Measurements from ENCODE around the gene FIG4. TPM values are rescaled to one million over a fixed set of nuclear protein-coding genes. Genes with fewer than 3 reads are reported as not detected.

FIG4 gene
- total RNA-seq, 6 experiments from 2014 or later: 4.0 to 7.7 (median 6.4) TPM

- no peak for TF ChIP-seq CTCF (IDR thresholded peaks at IDR 0.05)
- DNase-seq: no peak
- H3K27ac ChIP-seq: no peak overlapping the region
- WGBS (ENCODE audit: insufficient coverage, low coverage, low lambda C conversion rate, missing lambda C conversion rate): 89% methylated on average over 2 of the region's 2 CpGs
- no peaks in the 10 kb centered on the region for H3K36me3 ChIP-seq
- intact Hi-C loops (cut with DNase I): no loop called here
- no peaks in the 10 kb centered on the region for H3K9me3 ChIP-seq
- no peaks in the 10 kb centered on the region for H3K27me3 ChIP-seq
- ATAC-seq: no peak
- H3K4me1 ChIP-seq: no peaks in the 10 kb centered on the region
- no peak overlapping the region for H3K4me3 ChIP-seq
Measured at GRCh38 chr6:109715616-109716015, 24.5 kb downstream of the FIG4 start.

GRCh38 chr6:109717971-109718370 is 26.9 kb downstream of the FIG4 start:
- Histone ChIP-seq H3K4me1 (no peaks in the 10 kb centered on the region), H3K27ac (no peak overlapping the region), H3K27me3 (no peaks in the 10 kb centered on the region), H3K36me3 (no peaks in the 10 kb centered on the region), H3K4me3 (no peak overlapping the region), H3K9me3 (no peaks in the 10 kb centered on the region)
- DNase-seq: no peak
- WGBS (ENCODE audit: insufficient coverage, low coverage, low lambda C conversion rate, missing lambda C conversion rate): 70% methylated on average over 2 of the region's 2 CpGs
- ATAC-seq: no peak
- TF ChIP-seq POLR2A (IDR thresholded peaks at IDR 0.05) (no peak), CTCF (IDR thresholded peaks at IDR 0.05) (no peak)
- intact Hi-C loops (cut with DNase I): no loop called here

GRCh38 chr6:109718991-109719390 is 27.9 kb downstream of the FIG4 start:
- no peaks in the 10 kb centered on the region for H3K27me3 ChIP-seq
- TF ChIP-seq CTCF (IDR thresholded peaks at IDR 0.05) (no peak), POLR2A (IDR thresholded peaks at IDR 0.05) (no peak)
- intact Hi-C loops (cut with DNase I): no loop called here

GRCh38 chr6:109720311-109720710 is 29.2 kb downstream of the FIG4 start:
- TF ChIP-seq POLR2A (IDR thresholded peaks at IDR 0.05) (no peak), CTCF (IDR thresholded peaks at IDR 0.05) (no peak)
- no peak for ATAC-seq
- no peaks in the 10 kb centered on the region for H3K27me3 ChIP-seq
- H3K27ac ChIP-seq: no peak overlapping the region
- H3K9me3 ChIP-seq: no peaks in the 10 kb centered on the region
- 88% methylated on average over 3 of the region's 3 CpGs for whole genome bisulfite sequencing (ENCODE audit: insufficient coverage, low coverage, low lambda C conversion rate, missing lambda C conversion rate)
- intact Hi-C loops (cut with DNase I): no loop called here
- no peak overlapping the region for H3K4me3 ChIP-seq
- H3K4me1 ChIP-seq: no peaks in the 10 kb centered on the region
- no peak for DNase-seq
- no peaks in the 10 kb centered on the region for H3K36me3 ChIP-seq

More at GRCh38 chr6:109718991-109719390, 27.9 kb downstream of the FIG4 start:
- DNase-seq (no peak), ATAC-seq (no peak)
- Histone ChIP-seq H3K4me1 (no peaks in the 10 kb centered on the region), H3K36me3 (no peaks in the 10 kb centered on the region), H3K9me3 (no peaks in the 10 kb centered on the region), H3K27ac (no peak overlapping the region), H3K4me3 (no peak overlapping the region)
- WGBS (ENCODE audit: insufficient coverage, low coverage, low lambda C conversion rate, missing lambda C conversion rate): 100% methylated on average over 5 of the region's 5 CpGs

DNA sequence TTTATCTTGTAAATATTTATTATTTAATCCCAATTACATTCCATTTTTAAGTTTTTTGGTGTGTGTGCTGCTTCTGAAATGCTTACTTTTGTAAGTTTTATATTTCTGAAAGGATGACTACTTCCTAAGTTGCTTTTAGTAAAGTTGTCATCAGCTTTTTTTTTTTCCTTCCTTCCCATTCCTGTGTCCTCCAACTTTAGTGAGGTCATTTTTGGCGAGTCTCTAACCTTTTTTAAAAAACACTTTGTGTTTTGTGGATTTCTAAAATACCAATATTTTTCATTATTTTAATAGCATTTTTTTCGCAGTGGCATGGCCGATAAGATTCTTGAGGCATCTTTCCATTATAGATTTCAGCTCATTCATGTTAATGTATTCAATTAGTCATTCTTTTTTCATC is 30.9 kb downstream of the FIG4 start:
- Histone ChIP-seq H3K36me3 (no peaks in the 10 kb centered on the region), H3K27ac (no peak overlapping the region), H3K4me1 (no peaks in the 10 kb centered on the region), H3K4me3 (no peak overlapping the region), H3K9me3 (no peaks in the 10 kb centered on the region), H3K27me3 (no peaks in the 10 kb centered on the region)
- TF ChIP-seq POLR2A (IDR thresholded peaks at IDR 0.05) (no peak), CTCF (IDR thresholded peaks at IDR 0.05) (no peak)
- intact Hi-C loops (cut with DNase I): no loop called here
- ATAC-seq (no peak), DNase-seq (no peak)
- WGBS (ENCODE audit: insufficient coverage, low coverage, low lambda C conversion rate, missing lambda C conversion rate): 89% methylated on average over 3 of the region's 3 CpGs

Measured in right lobe of liver (tissue), 6 donors.